Measurements from ENCODE around the gene FITM1. TPM values are rescaled to one million over a fixed set of nuclear protein-coding genes. Genes with fewer than 3 reads are reported as not detected.

FITM1 gene
- total RNA-seq, 2 donors from 2014 or later: 1.1 TPM; not detected in 1

DNA sequence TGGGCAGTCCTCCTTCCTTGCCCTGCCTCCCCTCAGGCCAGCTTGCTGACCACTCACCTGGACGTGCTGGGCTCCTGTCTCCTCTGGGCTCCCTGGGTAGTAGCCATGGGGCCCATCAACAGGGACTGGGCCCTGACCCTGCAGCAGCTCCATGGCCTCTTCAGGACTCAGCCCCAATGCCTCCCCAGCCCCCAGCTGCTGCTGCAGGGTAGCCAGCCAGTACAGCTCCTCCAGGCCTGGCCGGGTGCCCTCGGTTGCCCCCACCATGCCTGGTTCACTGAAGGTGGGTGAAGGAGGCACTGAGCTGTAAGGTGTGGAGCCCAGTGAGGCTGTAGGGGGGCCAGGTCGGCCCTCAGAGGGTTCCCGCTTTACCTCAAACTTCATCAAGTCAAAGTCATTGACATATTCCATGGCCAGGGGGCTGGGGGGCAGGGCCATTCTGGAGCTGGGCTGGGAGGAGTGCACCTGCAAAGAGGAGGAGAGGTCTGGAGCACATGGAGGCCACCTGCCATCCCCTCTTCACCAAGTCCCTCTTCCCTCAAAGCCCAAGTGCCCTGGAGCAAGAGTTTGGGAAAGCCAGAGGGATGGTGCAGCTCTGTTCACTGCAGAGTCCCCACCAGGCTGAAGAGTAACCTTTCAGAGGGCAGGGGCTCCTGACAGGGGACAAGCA lies 47.9 kb upstream of the FITM1 start:
- H3K27ac Mint-ChIP-seq: peak overlapping the region; percentile 81
- H3K27me3 Mint-ChIP-seq (ENCODE audit: insufficient read depth): peaks cover 45% of the 10 kb centered on the region
- no peaks in the 10 kb centered on the region for H3K36me3 Mint-ChIP-seq (ENCODE audit: low read depth)
- H3K9me3 Mint-ChIP-seq: no peaks in the 10 kb centered on the region
- Histone ChIP-seq H3K9me3 (ENCODE audit: control insufficient read depth, low read length) (no peaks in the 10 kb centered on the region), H3K36me3 (ENCODE audit: control insufficient read depth, insufficient read depth, low read length) (no peaks in the 10 kb centered on the region), H3K9ac (ENCODE audit: extremely low read depth, low read length, poor library complexity, severe bottlenecking) (no peak overlapping the region), H3K27me3 (ENCODE audit: control insufficient read depth, insufficient read depth, low read length, poor library complexity, severe bottlenecking) (peaks cover 49% of the 10 kb centered on the region), H3K4me3 (ENCODE audit: low read length) (no peak overlapping the region), H3K4me1 (ENCODE audit: control insufficient read depth, insufficient read depth, low read length) (peaks cover 26% of the 10 kb centered on the region), H3K27ac (ENCODE audit: low read depth, low read length) (no peak overlapping the region)
- peak overlapping the region; percentile 61 for H3K4me3 Mint-ChIP-seq
- TF ChIP-seq, protein P1, sequence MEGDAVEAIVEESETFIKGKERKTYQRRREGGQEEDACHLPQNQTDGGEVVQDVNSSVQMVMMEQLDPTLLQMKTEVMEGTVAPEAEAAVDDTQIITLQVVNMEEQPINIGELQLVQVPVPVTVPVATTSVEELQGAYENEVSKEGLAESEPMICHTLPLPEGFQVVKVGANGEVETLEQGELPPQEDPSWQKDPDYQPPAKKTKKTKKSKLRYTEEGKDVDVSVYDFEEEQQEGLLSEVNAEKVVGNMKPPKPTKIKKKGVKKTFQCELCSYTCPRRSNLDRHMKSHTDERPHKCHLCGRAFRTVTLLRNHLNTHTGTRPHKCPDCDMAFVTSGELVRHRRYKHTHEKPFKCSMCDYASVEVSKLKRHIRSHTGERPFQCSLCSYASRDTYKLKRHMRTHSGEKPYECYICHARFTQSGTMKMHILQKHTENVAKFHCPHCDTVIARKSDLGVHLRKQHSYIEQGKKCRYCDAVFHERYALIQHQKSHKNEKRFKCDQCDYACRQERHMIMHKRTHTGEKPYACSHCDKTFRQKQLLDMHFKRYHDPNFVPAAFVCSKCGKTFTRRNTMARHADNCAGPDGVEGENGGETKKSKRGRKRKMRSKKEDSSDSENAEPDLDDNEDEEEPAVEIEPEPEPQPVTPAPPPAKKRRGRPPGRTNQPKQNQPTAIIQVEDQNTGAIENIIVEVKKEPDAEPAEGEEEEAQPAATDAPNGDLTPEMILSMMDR (conservative IDR thresholded peaks at IDR 0.05): no peak
- H3K4me1 Mint-ChIP-seq: peaks cover 43% of the 10 kb centered on the region
- WGBS, 2 experiments (ENCODE audit: insufficient coverage in 1 of 2, insufficient read length in 1 of 2): 94% methylated on average over 5 of the region's 5 CpGs; no CpG with 5 or more reads in 1 of the 2 experiments
- no peak for DNase-seq

DNA sequence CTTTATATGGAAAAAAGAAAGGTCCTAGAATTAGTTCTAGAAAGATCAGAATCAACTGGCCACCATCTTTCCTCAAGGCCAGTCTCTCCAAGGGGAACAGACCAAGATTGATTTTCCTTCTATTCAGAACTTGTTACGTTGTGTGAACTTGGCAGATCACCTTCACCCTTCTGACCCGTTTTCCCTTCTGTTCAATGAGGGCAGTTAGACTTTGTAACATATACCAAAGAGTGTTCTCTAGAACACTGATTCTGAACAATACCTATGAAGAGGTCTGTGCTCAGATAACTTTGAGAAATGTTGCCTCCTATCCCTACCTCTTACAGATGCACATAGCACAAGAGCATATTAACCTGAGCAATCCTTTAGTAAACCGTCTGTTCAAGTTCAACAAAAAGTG lies 47.0 kb upstream of the FITM1 start:
- no peak overlapping the region for H3K4me3 ChIP-seq (ENCODE audit: low read length)
- no peak overlapping the region for H3K27ac ChIP-seq (ENCODE audit: low read depth, low read length)
- TF ChIP-seq, protein P1 (conservative IDR thresholded peaks at IDR 0.05): no peak
- Mint-ChIP-seq H3K27ac (no peak overlapping the region), H3K4me3 (no peak overlapping the region), H3K4me1 (peaks cover 35% of the 10 kb centered on the region), H3K27me3 (ENCODE audit: insufficient read depth) (peaks cover 45% of the 10 kb centered on the region), H3K36me3 (ENCODE audit: low read depth) (no peaks in the 10 kb centered on the region), H3K9me3 (no peaks in the 10 kb centered on the region)
- WGBS, 2 experiments (ENCODE audit: insufficient coverage in 1 of 2, insufficient read length in 1 of 2): 96 to 97% methylated on average over 3 of the region's 3 CpGs
- peaks cover 26% of the 10 kb centered on the region for H3K4me1 ChIP-seq (ENCODE audit: control insufficient read depth, insufficient read depth, low read length)
- DNase-seq: no peak
- no peaks in the 10 kb centered on the region for H3K36me3 ChIP-seq (ENCODE audit: control insufficient read depth, insufficient read depth, low read length)
- H3K27me3 ChIP-seq (ENCODE audit: control insufficient read depth, insufficient read depth, low read length, poor library complexity, severe bottlenecking): peaks cover 49% of the 10 kb centered on the region
- no peak overlapping the region for H3K9ac ChIP-seq (ENCODE audit: extremely low read depth, low read length, poor library complexity, severe bottlenecking)
- no peaks in the 10 kb centered on the region for H3K9me3 ChIP-seq (ENCODE audit: control insufficient read depth, low read length)

DNA sequence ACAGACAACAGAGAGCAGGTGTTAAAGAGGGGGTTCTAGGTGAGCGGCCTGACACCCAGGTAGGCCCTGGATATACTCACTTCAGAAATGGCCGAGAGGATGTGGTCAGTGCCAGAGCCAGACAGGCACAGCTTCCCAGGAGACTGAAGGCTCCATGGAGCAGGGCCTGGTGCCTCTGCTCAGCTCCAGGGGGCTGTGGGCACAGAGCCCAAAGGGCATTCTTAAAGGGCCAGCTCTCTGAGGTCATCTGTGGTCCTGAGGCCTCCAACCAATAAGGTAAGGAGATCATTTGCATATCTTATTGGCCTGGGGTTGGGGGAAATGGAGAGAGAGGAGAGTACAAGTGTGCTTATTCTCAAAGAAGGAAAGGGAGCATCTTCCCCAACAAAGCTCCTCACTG lies 46.0 kb upstream of the FITM1 start:
- Mint-ChIP-seq H3K27ac (no peak overlapping the region), H3K4me3 (no peak overlapping the region), H3K36me3 (ENCODE audit: low read depth) (no peaks in the 10 kb centered on the region), H3K27me3 (ENCODE audit: insufficient read depth) (peaks cover 41% of the 10 kb centered on the region), H3K9me3 (no peaks in the 10 kb centered on the region), H3K4me1 (peaks cover 35% of the 10 kb centered on the region)
- Histone ChIP-seq H3K27ac (ENCODE audit: low read depth, low read length) (no peak overlapping the region), H3K4me1 (ENCODE audit: control insufficient read depth, insufficient read depth, low read length) (peaks cover 23% of the 10 kb centered on the region), H3K36me3 (ENCODE audit: control insufficient read depth, insufficient read depth, low read length) (no peaks in the 10 kb centered on the region), H3K27me3 (ENCODE audit: control insufficient read depth, insufficient read depth, low read length, poor library complexity, severe bottlenecking) (peaks cover 44% of the 10 kb centered on the region), H3K9ac (ENCODE audit: extremely low read depth, low read length, poor library complexity, severe bottlenecking) (no peak overlapping the region), H3K4me3 (ENCODE audit: low read length) (no peak overlapping the region), H3K9me3 (ENCODE audit: control insufficient read depth, low read length) (no peaks in the 10 kb centered on the region)
- 93 to 100% methylated on average over 1 to 2 of the region's 2 CpGs for WGBS, 2 experiments (ENCODE audit: insufficient coverage in 1 of 2, insufficient read length in 1 of 2)
- no peak for DNase-seq
- TF ChIP-seq, protein P1 (conservative IDR thresholded peaks at IDR 0.05): no peak
